Measurements from ENCODE around the gene COMMD9. TPM values are rescaled to one million over a fixed set of nuclear protein-coding genes. Genes with fewer than 3 reads are reported as not detected.

COMMD9 gene
- total RNA-seq, 1 donor from 2014 or later = 56.0 TPM

GRCh38 chr11:36264011-36264972 is 24.9 kb downstream of the COMMD9 start:
- DNase-seq (ENCODE audit: missing footprints) (no peak), ATAC-seq (no peak)
- intact Hi-C loops (cut with DNase I) = loop anchor here (10.0 kb wide), 1 partner anchor 219 kb away; no protein-coding TSS in a partner anchor

GRCh38 chr11:36261094-36261493 is 28.1 kb downstream of the COMMD9 start:
- intact Hi-C loops (cut with DNase I) = loop anchor here (10.0 kb wide), 1 partner anchor 216 kb away; no protein-coding TSS in a partner anchor
- ATAC-seq (no peak), DNase-seq (ENCODE audit: missing footprints) (no peak)

- DNase-seq (ENCODE audit: missing footprints) = no peak
- peak; percentile 60 for ATAC-seq
- intact Hi-C loops (cut with DNase I) = loop anchor here (1.0 to 10.0 kb wide), 2 partner anchors 104 to 646 kb away; no protein-coding TSS in a partner anchor
These were observed 30.4 kb downstream of the COMMD9 start for GRCh38 chr11:36258730-36259360.

GRCh38 chr11:36257351-36257750 is 31.9 kb downstream of the COMMD9 start:
- intact Hi-C loops (cut with DNase I) = loop anchor here (10.0 kb wide), 1 partner anchor 103 kb away; no protein-coding TSS in a partner anchor
- no peak for ATAC-seq
- no peak for DNase-seq (ENCODE audit: missing footprints)

- ATAC-seq (no peak), DNase-seq (ENCODE audit: missing footprints) (no peak)
- intact Hi-C loops (cut with DNase I) = loop anchor here (10.0 kb wide), 1 partner anchor 100 kb away; no protein-coding TSS in a partner anchor
These were observed 34.5 kb downstream of the COMMD9 start for GRCh38 chr11:36254713-36255112.

GRCh38 chr11:36253238-36253637 is 36.0 kb downstream of the COMMD9 start:
- ATAC-seq = no peak
- no peak for DNase-seq (ENCODE audit: missing footprints)
- intact Hi-C loops (cut with DNase I) = loop anchor here (10.0 kb wide), 1 partner anchor 98 kb away; no protein-coding TSS in a partner anchor

- DNase-seq (ENCODE audit: missing footprints) = no peak
- intact Hi-C loops (cut with DNase I) = loop anchor here (10.0 kb wide), 1 partner anchor 97 kb away; no protein-coding TSS in a partner anchor
- no peak for ATAC-seq
These were observed 37.4 kb downstream of the COMMD9 start for GRCh38 chr11:36251823-36252222.

- intact Hi-C loops (cut with DNase I) = no loop called here
- ATAC-seq = no peak
- no peak for DNase-seq (ENCODE audit: missing footprints)
These were observed 40.0 kb downstream of the COMMD9 start for GRCh38 chr11:36249246-36249645.

GRCh38 chr11:36248436-36248835 is 40.8 kb downstream of the COMMD9 start:
- intact Hi-C loops (cut with DNase I) = no loop called here
- ATAC-seq (no peak), DNase-seq (ENCODE audit: missing footprints) (no peak)

GRCh38 chr11:36247493-36247892 is 41.7 kb downstream of the COMMD9 start:
- DNase-seq (ENCODE audit: missing footprints) = no peak
- ATAC-seq = no peak
- intact Hi-C loops (cut with DNase I) = no loop called here

- DNase-seq (ENCODE audit: missing footprints) = no peak
- intact Hi-C loops (cut with DNase I) = no loop called here
- ATAC-seq = no peak
These were observed 45.6 kb downstream of the COMMD9 start for GRCh38 chr11:36243641-36244040.

- intact Hi-C loops (cut with DNase I) = no loop called here
- DNase-seq (ENCODE audit: missing footprints) (no peak), ATAC-seq (no peak)
These were observed 47.7 kb downstream of the COMMD9 start for GRCh38 chr11:36241497-36241896.

- ATAC-seq (no peak), DNase-seq (ENCODE audit: missing footprints) (no peak)
- intact Hi-C loops (cut with DNase I) = no loop called here
These were observed 48.4 kb downstream of the COMMD9 start for GRCh38 chr11:36240801-36241200.

GRCh38 chr11:36240173-36240572 is 49.1 kb downstream of the COMMD9 start:
- DNase-seq (ENCODE audit: missing footprints) (no peak), ATAC-seq (no peak)
- intact Hi-C loops (cut with DNase I) = no loop called here

- intact Hi-C loops (cut with DNase I) = no loop called here
- no peak for DNase-seq (ENCODE audit: missing footprints)
- no peak for ATAC-seq
These were observed 49.6 kb downstream of the COMMD9 start for GRCh38 chr11:36239636-36240035.

GRCh38 chr11:36238881-36239280 is 50.3 kb downstream of the COMMD9 start:
- intact Hi-C loops (cut with DNase I) = no loop called here
- DNase-seq (ENCODE audit: missing footprints) (no peak), ATAC-seq (no peak)

GRCh38 chr11:36238036-36238631 is 51.1 kb downstream of the COMMD9 start:
- DNase-seq (ENCODE audit: missing footprints) (no peak), ATAC-seq (no peak)
- intact Hi-C loops (cut with DNase I) = no loop called here

GRCh38 chr11:36237391-36237790 is 51.8 kb downstream of the COMMD9 start:
- ATAC-seq = no peak
- intact Hi-C loops (cut with DNase I) = no loop called here
- DNase-seq (ENCODE audit: missing footprints) = no peak

- ATAC-seq = no peak
- intact Hi-C loops (cut with DNase I) = no loop called here
- no peak for DNase-seq (ENCODE audit: missing footprints)
These were observed 53.5 kb downstream of the COMMD9 start for GRCh38 chr11:36235750-36236149.
